HG02885 (cell line): ENCODE data around the gene ADAMTS1.

Source experiments
- ATAC-seq: cut with Tn5 transposase; IDR thresholded peaks from one replicate; pipeline ENCODE4 v1.9.1; 2021; ENCODE audit warnings: mild to moderate bottlenecking; ENCODE audit not compliant: unreplicated experiment, poor library complexity

ADAMTS1 gene

DNA sequence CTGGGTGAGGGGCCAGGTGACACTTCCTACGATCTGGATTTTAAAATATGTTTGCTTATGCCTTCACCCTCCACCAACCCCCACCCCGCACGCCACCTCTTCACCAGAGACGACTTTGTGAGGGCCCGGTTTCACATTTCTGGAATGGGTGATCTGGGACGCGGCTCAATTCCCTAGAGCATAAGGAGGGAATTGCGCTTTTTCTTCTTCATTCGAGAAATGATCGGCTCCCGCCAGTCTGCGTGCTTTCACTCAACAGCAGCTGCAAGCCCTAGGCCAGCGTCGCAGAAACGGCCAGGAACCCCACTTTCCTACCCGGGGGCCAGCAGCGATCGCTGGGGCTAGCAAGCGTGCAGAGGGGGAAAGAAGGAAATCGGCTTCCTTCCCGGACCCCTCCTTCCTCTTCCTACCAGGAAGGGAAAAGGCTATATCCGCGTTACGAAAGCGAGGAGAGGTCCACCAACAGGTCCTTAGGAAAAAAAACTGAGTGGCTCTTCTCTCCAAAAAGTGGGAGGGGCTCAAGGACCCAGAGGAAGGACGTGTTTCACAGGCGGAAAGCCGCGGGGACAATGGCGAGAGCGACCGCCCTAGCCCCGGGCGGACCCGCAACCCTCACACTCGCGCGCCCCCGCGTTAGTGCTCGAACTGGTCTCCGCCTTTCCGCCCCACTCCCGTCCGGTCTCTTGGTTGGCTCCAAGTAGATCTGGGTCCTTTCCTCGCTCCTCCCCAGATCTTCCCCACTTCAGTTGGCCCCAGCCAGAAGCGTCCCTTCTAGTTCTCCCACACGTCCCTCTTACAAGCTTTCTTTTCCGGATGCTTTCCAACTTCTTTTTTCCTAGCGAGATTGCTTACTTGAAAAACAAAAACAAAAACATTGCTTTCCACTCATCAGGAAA lies 1.1 kb upstream of the ADAMTS1 start:
- no peak for ATAC-seq

DNA sequence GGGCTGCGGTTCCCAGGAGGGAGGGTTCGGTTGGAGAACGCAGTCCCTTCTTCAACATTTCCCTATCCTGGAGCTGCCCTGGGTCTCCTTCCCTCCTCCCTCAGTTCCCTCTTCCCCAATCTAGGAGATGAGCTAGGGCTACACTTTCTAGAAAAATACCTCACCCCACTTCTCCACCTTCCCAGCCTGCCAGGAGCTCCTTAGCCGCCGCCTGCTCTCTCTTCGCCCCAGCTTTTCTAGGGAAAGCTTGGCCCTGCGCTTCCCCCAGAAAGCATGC lies 488 bp upstream of the ADAMTS1 start:
- no peak for ATAC-seq

DNA sequence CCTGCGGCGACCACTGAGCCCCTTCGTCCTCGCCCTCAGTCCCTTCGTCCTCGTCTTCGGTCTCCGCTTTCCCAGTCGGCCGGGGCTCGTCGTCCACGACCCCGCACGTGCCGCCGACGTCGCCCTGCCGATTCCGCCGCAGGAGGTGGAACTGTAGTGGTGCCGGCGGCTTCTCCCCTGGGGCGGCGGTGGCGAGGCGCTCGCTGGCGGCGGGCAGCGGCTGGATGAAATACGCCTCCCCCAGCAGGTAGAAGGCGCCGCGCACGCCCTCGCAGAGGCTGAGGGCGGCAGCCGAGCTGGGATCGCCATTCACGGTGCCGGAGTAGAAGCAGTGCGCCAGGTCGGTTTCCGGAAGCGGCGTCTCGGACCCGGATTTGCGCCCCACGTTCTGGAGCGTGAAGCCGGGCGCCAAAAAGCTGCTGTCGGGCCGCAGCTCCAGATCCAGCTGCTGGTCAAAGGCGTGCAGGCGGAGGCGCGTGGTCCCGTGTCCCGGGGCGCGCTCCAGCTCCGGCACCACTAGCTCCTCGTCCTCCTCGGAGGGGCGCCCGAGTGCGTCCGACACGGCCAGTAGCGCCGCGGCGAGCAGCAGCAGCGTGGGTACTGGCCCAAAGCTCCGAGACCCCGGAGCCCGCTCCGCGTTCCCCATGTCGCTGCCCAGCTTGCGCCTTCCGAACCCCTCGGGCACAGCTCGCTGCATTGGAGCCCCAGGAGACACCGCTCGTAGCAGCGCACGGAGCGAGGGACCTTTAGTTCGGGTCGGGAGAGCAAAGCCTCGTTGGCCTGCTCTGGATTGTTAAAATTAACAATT lies 747 bp downstream of the ADAMTS1 start:
- ATAC-seq = no peak

DNA sequence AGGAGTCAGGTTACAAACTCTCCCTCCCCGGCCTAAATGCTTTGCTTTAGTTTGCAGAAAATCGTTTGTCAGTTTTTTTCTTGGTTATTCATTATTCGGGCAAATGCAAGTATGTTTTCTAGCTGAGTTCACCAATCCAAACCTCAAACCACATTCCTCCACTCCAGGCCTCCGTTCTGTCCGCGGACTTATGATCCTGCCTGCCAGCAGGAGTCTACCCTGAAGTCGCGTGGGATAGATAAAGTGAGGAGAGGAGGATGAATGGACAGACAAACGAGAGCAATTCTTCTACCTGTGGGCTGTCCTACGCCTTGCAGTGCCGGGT lies 1.3 kb downstream of the ADAMTS1 start:
- ATAC-seq = no peak

DNA sequence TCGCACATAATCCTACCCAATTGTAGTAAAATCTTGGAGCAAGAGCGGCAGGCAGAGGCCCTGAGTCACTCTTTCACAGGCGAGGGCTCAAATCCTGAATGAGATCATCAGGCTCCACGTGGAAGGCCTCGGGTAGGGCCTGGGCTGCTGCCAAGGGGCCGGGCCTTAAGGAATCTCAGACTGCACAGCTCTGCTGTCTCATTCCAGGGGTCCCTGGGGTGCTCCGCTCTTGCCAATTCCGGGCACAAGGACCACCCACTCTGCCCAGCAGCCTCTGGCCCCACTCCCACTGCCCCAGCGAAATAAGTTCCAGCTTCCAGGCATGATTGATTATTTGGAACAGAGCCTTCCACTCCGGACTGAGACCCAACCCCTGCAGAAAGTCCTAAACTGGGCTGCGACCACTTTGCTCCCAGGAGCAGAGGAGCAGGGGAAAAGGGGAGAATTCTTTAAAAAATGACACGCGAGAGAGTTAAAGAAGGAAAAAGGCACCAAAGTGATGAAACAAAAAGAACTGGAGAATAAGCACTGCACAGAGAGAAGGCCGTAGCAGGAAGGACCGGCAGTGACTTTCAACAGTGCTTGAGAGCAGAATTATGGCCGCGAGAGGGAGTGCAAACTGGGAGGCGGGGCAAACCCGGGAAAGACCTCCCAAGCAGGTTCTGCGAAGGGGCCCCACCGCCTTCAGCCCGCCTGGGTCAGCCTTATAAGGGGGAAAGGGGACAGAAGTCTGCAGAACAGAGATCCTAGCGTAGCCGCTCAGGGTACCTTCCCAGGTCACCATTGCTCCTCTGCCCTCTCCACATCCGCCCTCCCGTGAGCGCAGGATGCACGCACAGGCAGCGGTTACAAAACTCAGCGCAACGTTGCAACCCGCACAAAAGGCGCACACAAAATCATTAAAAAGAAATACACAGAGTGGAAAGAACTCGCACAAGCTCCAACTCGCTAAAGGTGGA lies 2.0 kb downstream of the ADAMTS1 start:
- no peak for ATAC-seq

DNA sequence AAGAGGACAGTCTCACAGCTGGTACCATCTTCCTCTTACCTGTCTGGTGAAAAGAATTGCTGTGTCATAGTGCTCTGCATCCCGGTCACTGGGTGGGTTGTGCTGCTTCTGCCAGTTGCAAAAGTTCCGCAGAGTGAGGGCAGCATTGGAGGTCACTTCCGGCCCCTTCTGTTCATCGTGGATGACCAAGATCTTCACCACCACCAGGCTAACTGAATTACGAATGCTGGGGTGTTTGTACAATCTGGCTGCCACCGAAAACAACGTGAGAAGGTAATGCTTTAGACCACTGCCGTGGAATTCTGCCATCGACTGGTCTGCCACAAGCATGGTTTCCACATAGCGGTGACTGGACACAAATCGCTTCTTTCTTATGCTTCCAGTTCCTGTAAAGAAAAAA lies 2.9 kb downstream of the ADAMTS1 start:
- ATAC-seq = no peak

DNA sequence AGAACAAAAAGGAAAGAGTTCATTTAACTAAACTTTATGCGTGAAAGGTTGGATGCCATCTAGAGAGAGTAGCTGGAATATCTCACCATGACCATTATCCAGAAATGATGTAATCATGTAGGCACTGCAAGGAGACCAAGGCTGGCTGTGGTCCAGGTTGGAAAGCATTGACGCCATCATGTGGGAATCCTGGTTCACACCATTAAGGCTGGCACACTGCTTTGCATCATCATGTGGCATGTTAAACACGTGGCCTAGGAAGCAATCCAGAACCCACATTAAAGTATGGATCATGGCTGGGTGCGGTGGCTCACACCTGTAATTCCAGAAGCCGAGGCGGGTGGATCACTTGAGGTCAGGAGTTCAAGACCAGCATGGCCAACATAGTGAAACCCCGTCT lies 4.3 kb downstream of the ADAMTS1 start:
- no peak for ATAC-seq

DNA sequence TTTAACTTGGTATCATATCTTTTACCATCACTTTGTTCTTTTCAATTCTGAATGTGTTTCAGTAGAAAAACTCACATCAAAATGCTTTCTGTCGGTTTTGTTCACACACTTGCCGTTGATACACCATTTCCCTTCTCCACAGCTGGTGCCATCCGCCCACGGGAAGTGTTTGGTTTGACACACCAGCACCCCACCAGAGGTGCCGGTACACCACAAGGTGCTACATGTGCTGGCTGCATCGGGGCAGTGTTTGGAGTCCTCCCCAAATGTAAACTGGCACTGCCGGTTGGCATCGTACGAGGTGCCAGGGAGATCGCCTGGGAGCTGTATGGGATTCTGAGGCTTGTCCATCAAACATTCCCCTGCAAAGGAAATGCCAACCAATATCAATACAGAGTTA lies 5.0 kb downstream of the ADAMTS1 start:
- ATAC-seq = no peak

DNA sequence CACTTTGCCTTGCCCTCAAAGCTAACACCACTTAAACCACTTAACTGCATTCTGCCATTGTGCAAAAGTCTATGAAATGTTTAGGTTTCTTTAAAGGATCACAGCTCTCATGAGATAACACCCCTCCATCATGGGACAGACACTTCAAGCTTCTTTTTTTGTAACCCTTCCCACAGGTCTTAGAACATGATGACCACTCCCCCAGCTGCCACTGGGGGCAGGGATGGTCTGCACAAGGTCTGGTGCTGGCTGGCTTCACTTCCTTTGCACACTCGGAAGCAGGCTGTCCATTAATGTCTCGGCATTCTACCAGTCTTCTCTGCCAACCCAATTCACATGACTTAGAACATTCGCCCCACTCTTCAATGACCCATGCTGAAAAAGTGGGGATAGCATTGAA lies 7.7 kb downstream of the ADAMTS1 start:
- ATAC-seq = no peak

DNA sequence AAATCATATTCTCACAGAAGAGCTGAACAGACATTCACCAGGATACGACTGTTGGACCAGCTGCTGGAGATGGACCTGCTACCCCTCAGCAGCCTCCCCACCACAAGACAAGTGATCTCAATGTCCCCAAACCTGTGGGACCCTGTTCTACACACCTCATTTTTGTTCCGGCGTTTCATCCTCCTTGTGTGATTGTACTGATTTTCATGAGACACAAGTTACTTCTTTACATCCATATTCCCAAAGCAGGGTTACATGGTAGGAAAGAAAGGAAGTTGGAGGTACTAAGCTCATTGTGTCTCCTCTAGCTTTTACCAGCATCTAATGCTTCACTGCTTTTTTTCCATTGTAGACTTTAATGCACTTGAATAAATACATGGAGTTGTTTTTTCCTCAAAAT lies 8.7 kb downstream of the ADAMTS1 start:
- ATAC-seq = no peak

DNA sequence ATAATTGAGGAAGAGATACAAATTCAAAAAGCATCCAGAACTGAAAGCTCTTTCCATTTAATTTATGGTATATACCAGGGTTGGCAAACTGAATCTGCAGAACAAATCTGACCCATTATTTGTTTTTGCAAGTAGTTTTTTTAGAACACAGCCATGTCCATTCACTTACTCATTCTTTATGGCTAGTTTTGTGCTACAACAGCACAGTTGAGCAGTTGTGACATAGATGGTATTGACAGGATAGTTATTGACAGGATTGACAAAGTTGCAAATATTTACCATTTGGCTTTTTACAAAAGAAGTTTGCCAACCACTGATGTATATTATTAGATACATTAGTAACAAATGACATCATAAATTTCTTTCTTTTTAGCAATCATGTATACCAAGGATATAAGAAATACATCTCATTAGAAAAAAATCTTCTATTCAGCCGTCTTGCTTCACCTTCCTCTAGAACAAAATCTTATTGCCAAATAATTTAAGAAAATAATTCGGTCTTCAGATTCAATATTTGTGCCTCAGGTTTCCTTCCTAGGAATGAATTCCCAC lies 9.4 kb downstream of the ADAMTS1 start:
- no peak for ATAC-seq

DNA sequence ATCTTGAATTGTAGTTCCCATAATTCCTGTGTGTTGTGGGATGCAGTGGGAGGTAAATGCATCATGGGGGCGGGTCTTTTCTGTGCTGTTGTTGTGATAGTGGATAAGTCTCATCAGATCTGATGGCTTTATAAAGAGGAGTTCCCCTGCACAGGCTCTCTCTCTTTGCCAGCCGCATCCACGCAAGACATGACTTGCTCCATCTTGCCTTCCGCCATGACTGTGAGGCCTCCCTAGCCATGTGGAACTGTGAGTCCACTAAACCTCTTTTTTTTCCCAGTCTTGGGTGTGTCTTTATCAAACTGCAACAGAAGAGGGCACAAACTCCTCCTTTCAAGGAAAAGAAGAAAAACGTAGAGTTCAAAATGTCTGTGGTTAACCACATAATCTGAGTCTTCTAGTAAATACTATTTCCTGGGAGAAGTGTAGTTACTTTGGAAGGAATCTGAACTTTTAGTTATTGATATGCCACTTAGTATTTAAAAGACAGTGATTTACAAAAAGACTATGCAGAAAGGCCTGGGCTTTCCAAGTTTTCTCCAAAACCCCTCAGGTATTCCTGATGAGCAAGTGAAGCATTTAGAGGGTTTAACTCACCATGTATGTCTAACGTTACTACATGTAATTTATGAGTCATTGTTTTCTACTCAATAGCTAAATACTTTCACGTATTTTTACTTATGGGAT lies 10.0 kb downstream of the ADAMTS1 start:
- no peak for ATAC-seq

DNA sequence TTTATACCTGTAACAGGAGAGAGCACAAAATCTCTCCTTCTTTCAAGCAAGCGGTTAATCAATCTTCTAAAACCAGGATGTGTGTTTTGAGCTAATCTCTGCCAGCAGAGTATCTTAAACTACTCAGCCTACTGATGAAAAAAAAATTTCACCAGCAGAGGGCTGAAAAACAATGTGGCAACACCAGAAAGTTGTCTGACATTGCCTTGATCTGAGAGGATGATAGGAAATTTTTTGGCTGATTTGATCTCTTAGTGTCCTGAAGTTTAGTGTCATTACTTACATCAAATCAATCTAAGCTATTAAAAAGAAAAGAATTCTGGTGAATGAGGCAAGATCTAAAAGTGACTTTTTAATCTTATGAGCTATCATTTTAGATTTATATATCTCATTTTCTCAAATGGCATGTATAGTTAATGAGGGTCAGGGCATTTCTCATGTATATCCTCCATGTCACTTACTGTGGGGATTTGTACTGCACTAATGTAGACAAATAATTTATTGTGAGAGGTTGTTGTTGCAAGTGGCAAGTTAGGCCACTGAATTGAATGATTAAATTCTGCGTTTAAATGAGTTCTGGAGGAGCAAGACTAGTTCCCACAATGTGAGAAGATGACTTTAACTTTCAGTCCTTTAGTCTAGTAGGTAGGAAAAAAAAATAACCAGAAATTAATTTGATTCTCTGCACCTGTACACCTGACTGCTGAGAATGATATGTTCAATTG lies 10.9 kb downstream of the ADAMTS1 start:
- no peak for ATAC-seq

DNA sequence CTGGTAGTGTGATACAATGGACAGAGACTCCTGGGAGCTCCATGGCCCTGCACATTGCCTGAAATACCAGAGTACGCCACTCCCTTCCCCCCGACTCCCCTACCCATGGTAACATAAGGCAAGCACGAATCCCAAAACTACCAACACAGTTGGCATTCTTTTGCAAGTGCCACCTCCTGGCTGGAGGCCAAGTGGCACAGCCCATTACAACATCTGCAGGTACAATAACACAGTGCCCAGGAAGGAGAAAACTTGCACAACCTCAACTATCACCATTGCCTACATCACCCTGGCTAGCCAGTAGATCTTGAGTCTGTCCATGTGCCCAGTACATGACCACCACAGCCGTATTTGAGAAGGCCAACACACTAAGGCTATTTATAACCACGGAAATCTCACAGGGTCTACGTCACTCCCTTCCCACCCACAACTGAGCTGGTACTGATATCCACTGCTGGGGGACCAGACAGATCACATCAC lies 11.7 kb downstream of the ADAMTS1 start:
- no peak for ATAC-seq

DNA sequence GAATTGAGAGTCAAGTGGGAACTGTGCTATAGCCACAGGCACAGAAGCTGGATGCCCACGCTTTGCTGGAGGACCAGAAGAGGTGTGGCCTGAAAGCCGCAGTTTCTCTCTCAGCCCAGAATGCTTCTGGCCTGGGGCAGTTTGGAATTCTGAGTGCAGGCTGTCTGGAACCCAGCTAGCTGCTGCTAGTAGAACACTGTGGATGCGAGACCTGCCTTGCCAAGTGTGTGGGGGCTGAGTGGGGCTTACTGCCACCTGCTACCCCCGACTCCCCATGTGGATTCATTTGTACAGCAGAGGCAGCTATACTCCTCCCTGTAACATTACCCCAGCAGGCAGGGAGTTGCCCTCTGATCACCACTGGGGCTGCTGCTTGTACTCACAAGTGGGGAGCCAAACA lies 12.2 kb downstream of the ADAMTS1 start:
- ATAC-seq = no peak

DNA sequence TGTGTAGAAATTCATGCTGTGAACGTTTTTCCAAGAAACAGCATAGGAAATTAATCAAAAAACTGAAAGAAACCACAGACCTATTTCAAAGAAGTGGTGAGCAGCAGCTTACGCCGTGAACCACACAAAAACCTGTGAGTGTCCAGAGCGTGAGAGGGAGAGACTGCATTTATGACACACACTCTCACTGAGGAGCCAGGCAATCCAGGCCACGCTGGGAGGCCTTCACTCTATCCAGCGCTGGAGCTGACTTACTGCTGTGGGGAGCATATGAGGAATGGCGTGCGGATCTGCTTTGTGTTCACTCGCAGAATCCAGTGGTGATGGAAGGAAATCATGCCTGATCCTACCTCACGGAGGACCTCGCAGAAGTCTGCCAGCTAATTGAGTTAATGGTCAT lies 12.7 kb downstream of the ADAMTS1 start:
- no peak for ATAC-seq

DNA sequence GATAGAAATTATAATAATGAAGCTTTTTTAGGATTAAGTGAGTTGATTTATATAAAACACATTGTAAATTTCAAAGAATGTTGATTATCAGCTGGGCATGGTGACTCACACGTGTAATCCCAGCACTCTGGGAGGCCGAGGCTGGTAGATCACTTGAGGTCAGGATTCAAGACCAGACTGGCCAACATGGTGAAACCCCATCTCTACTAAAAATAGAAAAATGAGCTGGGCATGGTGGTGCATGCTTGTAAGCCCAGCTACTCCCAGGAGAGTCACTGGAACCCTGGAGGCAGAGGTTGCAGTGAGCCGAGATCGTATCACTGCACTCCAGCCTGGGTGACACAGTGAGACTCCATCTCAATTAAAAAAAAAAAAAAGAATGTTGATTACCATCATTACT lies 18.4 kb downstream of the ADAMTS1 start:
- no peak for ATAC-seq

DNA sequence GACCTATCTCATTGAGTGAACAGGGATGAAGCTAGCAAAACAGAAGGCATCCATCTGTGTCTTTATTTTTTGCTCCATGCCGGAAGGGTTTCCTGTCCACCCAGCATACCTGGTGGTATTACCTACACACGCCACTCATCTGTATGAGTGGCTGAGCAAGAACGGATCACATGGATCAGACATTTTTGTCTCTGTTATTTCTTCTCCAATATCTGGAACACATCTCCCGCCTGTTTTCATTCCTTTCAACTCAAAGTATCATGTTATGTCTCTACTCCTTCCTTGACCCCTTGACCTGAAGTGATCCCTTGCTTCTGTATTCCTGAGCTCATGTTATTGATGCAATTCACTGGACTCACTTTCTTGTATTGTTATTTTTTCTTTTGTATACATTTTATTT lies 24.7 kb downstream of the ADAMTS1 start:
- no peak for ATAC-seq

DNA sequence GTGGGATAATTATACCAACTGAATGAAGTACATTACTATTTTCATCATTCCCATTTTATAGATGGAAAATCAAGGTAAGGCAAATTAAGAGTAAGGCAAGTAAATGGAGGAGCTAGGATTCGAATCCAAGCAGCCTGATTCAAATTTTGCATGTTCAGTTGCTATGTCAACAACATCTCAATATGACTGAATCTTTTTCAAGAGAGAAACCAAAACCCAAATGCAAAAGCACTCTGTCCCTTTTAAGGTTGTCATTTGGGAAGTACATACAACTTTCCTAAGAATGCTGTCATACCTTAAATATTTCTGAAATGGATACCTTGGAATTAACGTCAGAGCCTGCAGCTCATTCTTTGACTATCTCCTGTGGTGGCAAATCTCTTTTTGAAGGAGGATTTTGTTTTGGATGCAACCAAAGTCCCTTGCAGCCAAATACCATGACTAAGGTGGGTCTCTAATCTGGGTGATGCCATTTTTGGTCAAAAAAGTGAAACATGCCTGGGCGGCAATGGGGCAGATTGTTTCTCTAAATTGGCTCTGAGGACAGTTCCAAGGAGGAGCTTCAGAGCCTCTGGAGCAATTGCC lies 25.4 kb downstream of the ADAMTS1 start:
- no peak for ATAC-seq
